ENCODE measurements around the gene LSAMP.

GRCh38 chr3:116356056-116356455, 89.2 kb downstream of the LSAMP start:
- TF ChIP-seq, protein P1, sequence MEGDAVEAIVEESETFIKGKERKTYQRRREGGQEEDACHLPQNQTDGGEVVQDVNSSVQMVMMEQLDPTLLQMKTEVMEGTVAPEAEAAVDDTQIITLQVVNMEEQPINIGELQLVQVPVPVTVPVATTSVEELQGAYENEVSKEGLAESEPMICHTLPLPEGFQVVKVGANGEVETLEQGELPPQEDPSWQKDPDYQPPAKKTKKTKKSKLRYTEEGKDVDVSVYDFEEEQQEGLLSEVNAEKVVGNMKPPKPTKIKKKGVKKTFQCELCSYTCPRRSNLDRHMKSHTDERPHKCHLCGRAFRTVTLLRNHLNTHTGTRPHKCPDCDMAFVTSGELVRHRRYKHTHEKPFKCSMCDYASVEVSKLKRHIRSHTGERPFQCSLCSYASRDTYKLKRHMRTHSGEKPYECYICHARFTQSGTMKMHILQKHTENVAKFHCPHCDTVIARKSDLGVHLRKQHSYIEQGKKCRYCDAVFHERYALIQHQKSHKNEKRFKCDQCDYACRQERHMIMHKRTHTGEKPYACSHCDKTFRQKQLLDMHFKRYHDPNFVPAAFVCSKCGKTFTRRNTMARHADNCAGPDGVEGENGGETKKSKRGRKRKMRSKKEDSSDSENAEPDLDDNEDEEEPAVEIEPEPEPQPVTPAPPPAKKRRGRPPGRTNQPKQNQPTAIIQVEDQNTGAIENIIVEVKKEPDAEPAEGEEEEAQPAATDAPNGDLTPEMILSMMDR (IDR thresholded peaks at IDR 0.05; ENCODE audit: insufficient read depth, low read length, poor library complexity, severe bottlenecking): no peak
- no peak for TF ChIP-seq EZH2phosphoT487 (conservative IDR thresholded peaks at IDR 0.05; ENCODE audit: low read length)
